GM21737 (cell line): ENCODE results near the gene TRAF3.

Experiments used
- ATAC-seq: cut with Tn5 transposase; IDR thresholded peaks from one replicate; pipeline ENCODE4 v1.9.1; 2021; ENCODE audit warnings: mild to moderate bottlenecking, moderate library complexity; ENCODE audit not compliant: unreplicated experiment

Gene TRAF3

GRCh38 chr14:102931580-102932285 is 154.5 kb downstream of the TRAF3 start:
- no peak for ATAC-seq

GRCh38 chr14:102932484-102933248 is 155.4 kb downstream of the TRAF3 start:
- ATAC-seq = no peak

- no peak for ATAC-seq
Observed at GRCh38 chr14:102933618-102934231, 156.5 kb downstream of the TRAF3 start.

GRCh38 chr14:102935756-102936155 is 158.5 kb downstream of the TRAF3 start:
- ATAC-seq = no peak

- ATAC-seq = no peak
Observed at GRCh38 chr14:102937331-102938175, 160.3 kb downstream of the TRAF3 start.

GRCh38 chr14:102938191-102938590 is 160.9 kb downstream of the TRAF3 start:
- ATAC-seq = no peak

- ATAC-seq = no peak
Observed at GRCh38 chr14:102939329-102939728, 162.1 kb downstream of the TRAF3 start.

- ATAC-seq = no peak
Observed at GRCh38 chr14:102939820-102940561, 162.7 kb downstream of the TRAF3 start.

GRCh38 chr14:102940729-102941362 is 163.6 kb downstream of the TRAF3 start:
- ATAC-seq = no peak

- ATAC-seq = no peak
Observed at GRCh38 chr14:102941419-102942011, 164.3 kb downstream of the TRAF3 start.

GRCh38 chr14:102942069-102942468 is 164.8 kb downstream of the TRAF3 start:
- ATAC-seq = no peak

- ATAC-seq = no peak
Observed at GRCh38 chr14:102943454-102943853, 166.2 kb downstream of the TRAF3 start.

GRCh38 chr14:102943979-102944378 is 166.7 kb downstream of the TRAF3 start:
- no peak for ATAC-seq

- ATAC-seq = no peak
Observed at GRCh38 chr14:102944448-102945330, 167.4 kb downstream of the TRAF3 start.

GRCh38 chr14:102945346-102946130 is 168.3 kb downstream of the TRAF3 start:
- no peak for ATAC-seq

- ATAC-seq = no peak
Observed at GRCh38 chr14:102947321-102948103, 170.3 kb downstream of the TRAF3 start.

GRCh38 chr14:102948698-102949061 is 171.4 kb downstream of the TRAF3 start:
- no peak for ATAC-seq
